HT-29 (cell line): ENCODE data around the gene GSX1. TPM values are rescaled to one million over a fixed set of nuclear protein-coding genes. Genes with fewer than 3 reads are reported as not detected.
"Not testable (repeated sequence)": the region's sequence is repeated elsewhere in the genome, so short reads cannot be mapped to it uniquely, and the experiment has no call there.

Experiments
- DNase-seq: peaks from one replicate; pipeline ENCODE4 v3.0.0-alpha.2; 2015; ENCODE audit warnings: low spot score
- total RNA-seq: library from RNA; depleted of rRNA; stranded (reverse); fragments of >200 nt; shearing (Covaris generic); gene quantifications from 2 replicates; pipeline ENCODE4 v1.2.3, GENCODE V29; 2014; rRNA removed

Gene GSX1
- total RNA-seq, result not detected in 2 replicates

DNA sequence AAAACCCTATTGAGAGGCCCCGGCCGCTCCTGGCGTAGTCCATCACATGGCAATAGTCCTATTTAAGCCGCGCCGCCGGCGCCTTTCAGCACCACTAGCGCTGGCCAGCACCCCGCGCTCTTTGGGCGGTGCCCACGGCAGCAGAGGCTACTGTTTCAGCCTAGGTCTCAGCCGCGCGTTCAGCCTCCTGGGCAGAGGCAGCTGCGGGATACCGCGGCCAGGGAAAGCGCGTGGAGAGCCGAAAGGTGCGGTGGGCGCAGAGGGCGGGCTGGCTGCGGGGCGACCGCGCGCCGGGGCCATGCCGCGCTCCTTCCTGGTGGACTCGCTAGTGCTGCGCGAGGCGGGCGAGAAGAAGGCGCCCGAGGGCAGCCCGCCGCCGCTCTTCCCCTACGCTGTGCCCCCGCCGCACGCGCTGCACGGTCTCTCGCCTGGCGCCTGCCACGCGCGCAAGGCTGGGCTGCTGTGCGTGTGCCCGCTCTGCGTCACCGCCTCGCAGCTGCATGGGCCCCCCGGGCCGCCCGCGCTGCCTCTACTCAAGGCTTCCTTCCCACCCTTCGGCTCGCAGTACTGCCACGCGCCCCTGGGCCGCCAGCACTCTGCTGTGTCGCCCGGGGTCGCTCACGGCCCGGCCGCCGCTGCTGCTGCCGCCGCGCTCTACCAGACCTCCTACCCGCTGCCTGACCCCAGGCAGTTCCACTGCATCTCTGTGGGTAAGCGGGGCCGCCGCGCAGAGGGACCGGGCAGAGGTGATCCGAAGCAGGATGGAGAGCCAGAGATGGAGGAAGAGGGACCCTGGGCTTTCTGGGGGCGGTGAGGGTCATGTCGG is at the start of gene GSX1:
Gene GSX1 (plus strand): TSS at position 91 of the 826 bp plus-strand sequence. CDS start 208 bp downstream, at position 299.
- no peak for DNase-seq

DNA sequence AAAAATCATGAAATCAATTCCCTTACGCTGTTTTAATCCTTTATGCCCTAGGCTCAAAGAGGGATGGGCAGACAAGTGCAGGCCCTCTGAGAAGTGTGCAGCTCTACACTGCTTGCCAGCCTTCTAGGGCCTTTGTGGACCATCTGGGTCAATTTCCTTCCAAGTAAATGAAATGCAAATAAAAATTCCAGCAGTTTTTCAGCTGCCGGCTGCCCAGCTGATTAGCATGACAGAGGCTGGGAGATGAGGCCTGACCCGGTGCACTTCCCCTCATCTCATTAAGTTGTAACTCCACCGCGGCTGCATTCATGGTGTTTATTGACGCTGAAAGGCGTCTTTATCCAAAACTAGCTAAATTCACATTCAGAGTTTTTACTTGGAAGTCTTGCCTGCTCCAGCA is 47.5 kb upstream of the GSX1 start:
- no peak for DNase-seq

DNA sequence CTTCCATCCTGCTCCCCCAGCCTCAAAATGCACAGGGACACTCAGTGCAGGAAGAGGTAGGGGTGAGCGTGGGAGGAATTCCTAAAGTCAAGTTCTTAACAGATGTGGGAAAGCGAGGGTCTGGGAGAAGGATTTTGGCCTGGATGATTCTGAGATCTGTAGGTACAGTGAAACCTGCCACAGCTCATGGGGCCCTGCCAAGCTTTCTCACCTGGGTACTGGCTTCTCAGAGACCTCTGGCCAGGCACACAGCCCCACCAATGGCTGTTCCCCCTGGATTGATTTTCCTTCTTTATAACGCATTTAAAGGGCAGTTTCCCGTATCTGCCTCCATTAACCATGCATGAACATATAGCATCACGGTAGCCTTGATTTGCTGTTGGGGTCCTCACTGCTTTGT is 47.0 kb upstream of the GSX1 start:
- DNase-seq, result no peak

DNA sequence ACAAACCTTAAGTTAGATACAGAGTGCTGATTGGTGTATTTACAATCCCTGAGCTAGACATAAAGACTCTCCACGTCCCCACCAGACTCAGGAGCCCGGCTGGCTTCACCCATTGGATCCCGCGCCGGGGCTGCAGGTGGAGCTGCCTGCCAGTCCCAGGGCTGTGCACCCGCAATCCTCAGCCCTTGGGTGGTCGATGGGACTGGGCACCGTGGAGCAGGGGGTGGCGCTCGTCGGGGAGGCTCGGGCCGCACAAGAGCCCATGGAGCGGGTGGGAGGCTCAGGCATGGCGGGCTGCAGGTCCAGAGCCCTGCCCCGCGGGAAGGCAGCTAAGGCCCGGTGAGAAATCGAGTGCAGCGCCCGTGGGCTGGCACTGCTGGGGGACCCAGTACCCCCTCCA is 44.1 kb upstream of the GSX1 start:
- not testable (repeated sequence) for DNase-seq

DNA sequence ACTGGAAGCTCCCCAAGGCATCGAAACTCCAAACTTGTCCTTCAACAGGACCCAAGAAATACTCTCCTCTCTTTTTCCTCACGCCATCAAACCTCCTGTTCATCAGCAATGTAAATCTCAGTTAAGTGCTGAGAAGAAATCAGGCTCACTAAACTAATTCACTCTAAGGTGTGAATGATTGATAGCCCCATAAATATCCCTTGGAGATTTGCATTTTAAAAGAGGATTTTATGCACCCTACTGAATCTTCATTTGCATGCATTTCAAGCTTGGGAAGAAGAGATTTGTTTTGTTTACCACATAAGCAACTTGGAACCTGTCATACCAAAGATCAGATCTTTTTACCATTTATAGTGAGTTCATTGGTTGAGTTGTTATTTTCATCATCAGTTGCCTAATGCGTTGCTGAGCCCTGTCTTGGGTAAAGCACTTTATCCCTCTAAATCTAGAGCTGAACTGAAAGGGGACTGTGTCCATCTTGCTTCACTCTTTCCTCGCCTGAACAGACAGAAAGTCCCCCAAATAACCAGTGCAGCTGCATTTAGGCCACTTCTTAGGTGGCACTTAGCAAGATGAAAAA is 40.2 kb upstream of the GSX1 start:
- no peak for DNase-seq

DNA sequence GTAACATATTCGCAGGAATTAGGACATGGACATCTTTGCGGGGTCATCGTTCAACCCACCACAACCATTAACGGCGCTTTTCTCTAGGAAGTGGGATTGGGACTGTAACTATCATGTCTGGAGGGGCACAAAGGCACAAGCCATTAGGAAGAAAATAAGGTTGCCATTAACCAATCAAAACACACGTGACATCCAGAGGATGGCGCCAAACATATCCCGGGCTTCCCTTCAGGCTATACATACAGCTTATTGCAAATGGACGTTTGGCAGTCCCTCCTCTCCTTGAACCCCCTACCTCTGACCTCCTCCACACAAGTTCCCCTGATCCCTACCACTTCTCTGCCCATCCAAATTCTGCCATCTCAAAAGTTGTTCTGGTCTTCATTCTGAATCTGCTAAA is 26.6 kb upstream of the GSX1 start:
- no peak for DNase-seq

DNA sequence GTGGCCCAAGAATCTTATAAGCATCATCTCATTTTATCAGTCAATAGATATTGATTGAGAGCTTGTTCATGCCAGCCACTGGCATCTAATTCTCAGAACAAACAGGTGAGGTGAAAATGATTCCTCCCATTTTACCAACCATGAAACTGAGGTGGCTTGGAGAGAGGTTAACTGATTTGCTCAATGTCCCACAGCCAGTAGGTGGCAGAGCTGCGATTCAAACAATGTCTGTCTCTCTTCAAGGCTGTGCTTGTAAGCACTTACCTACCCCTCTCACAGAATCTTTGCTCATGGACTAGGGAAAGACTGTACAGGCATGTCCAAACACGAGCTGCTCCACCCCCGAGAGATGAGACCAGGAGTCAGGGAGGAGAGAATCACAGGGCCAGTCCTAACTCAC is 21.5 kb upstream of the GSX1 start:
- peak; percentile 86 for DNase-seq

DNA sequence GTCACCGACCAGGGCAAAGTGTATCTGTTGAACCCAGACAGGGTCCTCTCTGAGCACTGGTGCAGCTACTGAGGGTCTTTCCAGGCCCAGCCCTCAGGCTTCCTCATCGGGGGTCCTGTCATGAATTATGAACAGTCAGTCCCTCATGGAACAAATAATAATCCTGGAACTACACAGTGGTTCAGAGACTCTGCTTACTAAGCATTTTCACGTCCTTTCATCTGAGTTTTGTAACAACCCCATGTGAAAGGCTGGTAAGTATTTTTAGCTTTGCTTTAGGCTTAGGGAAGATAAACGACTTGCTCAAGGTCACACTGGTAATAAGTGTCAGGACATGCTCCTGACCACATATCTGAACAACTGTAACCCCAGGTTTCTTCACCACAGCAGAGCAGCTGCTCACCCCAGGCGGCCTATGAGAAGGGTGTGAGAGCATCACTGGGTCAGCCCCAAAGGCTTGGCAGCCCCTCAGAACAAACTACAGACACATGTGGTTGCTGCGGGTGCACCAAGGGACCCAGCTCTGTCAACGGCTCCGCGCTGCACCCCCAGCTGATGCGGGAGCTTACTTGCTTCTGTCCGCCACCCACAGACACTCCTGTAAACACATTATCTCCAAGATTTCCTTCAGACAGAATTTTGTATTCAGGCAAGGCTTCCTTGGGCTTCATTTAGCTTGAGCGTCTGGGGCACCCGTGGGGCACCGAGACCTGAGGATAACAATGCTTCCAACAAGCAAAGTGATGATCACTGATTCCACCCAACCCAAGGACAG is 19.4 kb upstream of the GSX1 start:
- DNase-seq, result no peak

DNA sequence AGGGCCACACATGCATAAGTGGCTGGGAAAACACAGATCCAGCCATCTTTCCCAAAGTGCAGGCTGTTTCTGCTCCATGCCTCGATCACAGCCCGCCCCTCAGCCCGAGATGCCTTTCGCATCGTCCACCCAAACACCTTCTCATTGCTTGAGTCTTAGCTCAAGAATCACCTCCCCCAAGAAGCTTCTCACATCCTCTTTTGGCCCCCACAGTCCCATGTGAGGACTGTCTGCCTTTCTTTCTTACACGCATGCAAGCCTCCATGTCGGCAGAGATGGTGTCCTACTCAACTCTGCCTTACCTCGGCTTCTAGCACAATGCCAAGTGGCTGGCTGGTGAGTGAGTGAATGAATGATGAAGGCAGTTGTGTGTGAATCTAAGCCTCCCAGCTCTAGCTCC is 18.1 kb upstream of the GSX1 start:
- DNase-seq, result no peak

DNA sequence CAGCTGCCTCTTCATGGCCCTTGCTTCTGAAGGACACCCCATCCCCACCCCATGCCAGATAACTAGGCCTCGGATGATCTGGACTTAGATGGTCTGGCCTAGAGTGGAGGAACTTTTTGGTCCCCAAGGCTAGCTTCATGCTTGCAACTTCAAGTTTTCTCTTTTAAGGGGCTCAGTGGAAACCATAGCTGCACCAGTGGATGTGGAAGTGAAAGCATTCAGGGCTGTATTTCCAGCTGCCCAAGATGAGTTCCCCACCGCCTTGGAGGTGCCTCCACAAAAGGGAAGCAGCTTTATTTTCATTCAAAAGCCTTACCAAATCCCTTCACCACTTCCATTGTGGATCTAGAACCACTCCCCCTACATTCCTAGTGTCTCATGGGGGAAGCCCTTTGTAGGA is 17.6 kb upstream of the GSX1 start:
- no peak for DNase-seq

DNA sequence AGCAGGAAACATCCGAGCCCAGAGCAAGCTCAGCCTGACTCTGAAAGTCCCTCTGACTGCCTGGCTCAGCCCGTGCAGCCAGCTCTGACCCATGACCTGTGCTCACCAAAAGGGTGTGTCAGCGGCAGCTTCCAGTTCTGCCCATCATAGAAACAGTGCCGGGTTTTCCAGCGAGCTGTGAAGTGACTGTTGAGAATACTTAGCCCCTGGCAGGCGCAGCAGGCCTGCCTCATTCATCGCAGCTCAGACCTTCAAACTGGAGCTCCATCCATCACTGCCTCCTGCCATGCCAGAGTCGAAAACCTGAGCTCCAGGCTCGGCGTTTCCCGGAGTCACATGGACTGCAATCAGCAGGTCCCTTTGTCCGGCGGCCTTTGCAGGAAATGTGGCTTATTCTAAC is 16.3 kb upstream of the GSX1 start:
- no peak for DNase-seq

DNA sequence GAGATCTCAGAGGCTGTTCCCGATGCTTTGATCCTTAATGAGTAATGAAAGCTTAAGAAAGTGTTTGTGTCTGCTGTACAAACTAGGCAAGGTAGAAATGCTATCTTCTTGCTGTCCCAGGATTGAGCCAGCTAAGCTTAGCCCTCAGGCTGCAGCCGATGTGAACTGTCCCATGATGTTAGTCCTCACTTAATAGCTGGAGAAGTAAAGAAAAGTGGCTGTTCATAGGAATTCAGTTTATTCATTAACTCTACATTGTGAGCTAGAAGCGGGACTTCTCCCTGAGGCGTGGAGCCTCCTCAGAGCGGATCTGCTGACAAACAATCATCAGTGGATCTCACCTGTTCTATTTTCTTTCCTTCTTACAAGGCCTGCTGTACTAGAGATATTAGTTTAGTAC is 10.1 kb upstream of the GSX1 start:
- DNase-seq, result no peak

DNA sequence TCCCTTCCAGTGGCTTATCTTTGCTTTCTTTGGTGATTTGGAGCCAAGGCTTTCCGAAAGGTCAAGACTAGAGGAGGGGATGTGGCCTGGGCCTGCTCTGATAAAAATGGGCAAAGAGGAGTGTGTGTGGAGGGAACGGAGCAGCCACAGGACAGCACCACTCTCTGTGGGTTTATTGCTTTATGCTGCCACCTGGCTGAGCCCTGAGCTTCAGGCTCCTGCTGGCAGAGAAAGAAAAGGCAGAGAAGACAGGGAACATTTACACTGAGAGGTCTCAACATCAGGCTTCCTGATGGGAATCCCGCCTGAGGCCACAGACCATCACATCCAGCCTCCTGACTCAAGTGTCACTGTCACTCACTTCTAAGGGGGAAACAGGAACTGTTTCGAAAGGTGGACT is 9.2 kb upstream of the GSX1 start:
- peak; percentile 54 for DNase-seq

DNA sequence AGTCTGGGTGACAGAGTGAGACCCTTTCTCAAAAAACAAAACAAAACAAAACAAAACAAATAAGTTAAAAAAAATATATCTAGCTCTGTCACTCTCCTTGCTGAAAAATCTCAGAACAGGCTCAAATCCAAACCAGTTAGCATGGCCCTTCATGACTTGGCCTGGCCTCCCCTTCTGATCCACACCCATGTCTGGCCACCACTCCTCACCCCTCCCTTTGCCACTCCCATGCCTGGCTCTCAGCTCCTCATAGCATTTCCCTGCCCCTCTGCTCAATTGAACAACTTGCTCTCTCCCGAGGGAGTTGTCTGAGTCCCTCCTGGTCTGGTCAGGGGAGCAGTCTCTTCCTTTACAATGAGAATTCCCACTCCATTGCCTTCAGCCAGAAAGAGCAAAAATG is 4.0 kb upstream of the GSX1 start:
- DNase-seq, result no peak

DNA sequence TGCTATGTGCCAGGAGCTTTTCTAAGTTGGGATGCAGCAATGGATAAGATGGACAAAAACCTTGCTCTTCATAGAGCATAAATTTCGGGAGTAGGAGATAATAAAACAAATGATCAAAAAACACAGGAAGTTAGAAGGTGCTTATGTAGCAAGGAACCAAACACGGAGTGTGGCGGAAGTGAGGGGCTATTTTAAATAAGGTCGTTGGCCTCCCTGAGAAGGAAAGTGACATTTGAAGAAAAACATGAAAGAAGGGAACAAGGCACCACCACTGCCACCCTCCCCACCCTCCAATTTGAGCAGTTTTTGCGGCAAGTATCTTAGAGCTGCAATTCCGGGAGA is 3.2 kb upstream of the GSX1 start:
- no peak for DNase-seq

DNA sequence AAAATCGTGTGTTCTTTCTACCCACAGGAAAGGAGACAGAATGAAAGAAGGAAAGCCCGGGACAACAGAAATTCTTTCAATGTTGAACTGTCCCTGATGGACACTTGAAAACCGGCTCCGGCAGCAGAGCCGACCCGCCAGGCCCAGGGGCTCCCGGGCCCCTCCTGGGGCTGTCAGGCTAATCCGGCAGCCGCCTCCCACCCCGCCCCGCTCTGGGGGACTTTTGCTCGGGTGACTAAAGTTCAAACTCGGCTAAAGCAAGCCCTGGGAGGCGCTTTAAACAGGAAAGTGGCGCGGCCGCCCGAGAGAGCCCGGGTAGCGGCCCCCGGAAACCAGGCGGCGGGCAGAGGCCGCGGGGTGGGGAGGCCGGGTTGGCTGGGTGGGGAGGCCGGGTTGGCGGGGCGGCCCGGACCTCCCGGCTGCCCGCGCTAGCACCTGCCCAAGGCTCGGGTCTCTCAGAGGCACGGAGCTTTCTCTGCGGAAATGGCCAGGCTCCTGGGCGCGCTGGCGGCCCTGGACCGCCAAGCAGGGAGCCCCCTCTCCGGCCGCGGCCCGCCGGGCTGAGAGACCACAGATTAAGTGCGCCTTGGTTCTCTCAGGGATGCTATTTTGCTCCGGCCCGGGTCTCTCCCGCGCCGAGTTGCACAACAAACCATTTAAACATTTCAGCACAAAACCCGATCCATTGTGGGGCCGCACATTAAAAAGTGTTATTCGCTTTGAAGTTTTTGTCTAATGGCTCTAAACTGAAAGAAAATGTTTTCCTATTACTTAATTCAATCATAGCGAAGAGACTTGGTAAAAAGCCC is 2.6 kb upstream of the GSX1 start:
- DNase-seq, result no peak

DNA sequence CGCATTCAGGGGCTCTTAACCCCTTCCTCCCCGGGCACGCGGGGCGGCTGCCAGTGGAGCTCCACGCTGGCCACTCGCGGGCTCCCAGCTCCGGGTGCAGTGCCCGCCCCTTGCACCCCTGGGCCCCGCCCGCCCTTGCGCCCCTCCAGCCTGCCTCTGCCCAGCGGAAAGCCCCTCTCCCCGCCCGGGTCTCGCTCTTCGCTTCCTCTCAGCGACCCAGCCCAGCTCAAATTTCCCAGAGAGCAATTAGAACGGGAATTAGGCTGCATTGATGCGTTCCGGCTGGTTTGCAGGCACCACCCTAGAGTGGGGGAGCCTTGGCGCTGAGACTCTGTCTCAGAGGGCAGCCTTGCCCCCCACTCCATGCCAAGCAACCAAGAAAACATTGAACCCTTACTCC is 1.8 kb upstream of the GSX1 start:
- DNase-seq, result no peak

DNA sequence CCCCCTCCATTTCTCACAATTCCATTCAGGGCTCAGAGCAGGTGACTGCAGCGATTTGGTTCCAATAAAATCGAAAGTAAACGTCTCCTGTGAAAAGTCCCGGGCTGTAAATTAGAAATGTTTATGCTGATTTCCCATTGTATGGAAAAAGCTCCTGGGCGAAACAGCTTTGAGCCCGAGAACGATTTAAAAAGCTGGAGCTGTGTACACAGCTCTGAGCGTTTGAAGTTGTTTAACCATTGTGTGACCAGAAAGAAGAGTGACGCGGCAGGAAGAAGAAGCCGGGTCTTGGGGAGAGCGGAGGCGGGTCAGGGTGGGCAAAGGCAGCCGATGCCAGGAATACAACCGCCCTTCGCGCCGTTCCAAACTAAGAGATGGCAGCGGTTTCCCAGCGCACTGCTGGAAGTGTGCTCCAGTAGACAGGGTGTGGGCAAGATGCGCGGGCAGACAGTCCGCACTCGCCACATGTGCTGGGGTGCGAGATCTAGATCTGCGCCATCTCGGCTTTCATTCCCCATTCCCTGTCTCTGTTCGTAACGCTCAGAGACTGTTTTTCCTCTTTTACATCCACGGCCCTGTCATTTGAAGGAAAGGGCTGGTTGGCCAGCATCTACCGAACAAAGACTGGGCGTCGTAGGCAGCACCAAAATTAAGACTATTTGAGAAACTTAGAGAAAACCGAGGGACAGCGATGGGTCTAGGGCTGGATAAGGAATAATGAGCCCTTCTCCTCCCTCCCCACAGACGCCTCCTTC is 960 bp upstream of the GSX1 start:
- no peak for DNase-seq

DNA sequence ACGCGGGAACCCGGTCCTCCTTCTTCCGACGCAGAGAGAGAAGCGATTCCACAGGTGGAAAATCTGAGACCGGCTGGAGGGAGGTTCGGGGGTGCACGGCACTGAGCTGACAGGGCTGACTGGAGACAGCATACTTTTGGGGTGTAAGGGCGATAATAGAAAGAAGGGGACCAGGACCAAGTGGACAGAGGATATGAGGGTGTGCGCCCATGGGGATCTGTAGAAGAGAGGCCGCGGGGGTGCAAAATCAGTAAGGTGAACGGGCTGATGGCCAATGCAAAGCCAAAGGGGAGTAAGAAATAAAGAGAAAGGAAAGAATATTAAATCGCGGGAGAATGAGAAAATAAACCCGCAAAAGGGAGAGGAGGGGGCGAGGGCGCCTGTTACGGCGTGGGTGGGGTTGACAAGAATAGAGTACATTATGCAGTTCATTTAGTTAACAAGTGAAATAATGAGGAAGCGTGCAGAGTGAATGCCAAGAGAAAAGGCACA is 336 bp upstream of the GSX1 start:
- no peak for DNase-seq

DNA sequence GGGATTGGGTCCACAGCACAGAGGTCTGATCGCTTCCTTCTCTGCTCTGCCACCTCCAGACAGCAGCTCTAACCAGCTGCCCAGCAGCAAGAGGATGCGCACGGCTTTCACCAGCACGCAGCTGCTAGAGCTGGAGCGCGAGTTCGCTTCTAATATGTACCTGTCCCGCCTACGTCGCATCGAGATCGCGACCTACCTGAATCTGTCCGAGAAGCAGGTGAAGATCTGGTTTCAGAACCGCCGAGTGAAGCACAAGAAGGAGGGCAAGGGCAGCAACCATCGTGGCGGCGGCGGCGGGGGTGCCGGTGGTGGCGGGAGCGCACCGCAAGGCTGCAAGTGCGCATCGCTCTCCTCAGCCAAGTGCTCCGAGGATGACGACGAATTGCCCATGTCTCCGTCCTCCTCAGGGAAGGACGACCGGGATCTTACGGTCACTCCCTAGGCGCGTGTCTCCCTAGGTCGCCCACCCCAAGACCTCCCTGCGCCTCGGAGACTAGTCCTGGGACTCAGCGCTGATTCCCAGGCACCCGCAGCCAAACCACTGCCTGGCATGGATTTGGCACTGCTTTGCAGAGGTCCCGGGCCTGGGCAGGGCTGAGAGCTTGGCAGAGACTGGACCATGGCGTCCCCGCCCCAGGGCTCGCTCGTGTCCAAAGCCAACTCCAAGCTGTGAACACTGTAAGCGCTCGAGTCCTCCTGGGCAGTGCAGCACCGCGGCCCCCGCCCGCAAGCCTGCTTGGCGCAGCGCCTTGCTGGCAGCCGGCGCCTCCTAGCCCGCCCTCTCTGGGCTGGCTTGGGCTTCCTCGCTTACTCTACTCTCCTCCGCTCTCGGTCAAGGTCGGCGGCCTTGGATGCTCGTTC is 1.5 kb downstream of the GSX1 start:
- no peak for DNase-seq
